NCI-H187 (cell line): ENCODE measurements around the gene MSI1.

Experiments used
- DNase-seq, 2 experiments: peaks; one replicate each; lab custom pipeline; 2025; lab: John Stamatoyannopoulos, UW

The MSI1 gene

DNA sequence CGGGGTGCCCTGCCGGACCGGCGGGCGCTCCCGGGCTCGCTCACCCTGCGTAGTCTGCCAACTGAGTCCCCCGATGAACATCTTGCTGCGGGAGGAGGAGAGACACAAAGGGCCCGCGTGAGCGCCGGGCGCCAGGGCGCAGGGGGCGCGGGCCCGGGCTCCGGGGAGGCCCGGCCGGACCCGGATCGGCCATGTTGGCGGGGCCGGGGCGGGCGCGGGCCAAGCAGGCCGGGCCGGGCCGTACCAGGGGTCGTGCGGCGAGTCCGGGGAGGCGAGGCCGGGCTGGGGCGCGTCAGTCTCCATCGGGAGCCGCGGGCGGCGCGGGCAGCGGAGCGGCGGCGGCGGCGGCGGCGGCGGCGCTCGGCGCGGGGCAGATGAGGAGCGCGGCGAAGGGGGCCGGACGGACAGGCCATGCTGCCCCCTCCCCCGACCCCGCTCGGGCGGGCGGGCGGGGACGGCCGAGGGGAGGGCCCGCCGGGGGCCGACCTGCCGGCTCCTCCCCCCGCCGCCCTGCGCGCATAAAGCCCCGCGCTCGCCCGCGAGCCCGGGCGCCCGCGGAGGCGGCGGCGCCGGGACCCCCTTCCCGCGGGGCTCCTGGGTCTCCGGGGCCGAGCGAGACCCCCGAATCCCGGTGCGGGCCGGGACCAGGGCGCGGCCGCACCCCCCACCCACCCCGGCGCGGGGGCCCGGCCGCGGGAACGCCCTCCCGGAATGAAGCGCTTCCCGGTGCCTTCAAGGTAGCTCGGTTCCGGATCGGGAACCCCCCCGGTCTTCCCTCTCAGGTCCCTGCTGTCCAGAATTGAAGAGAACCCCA is at the start of gene MSI1:
Gene MSI1 (minus strand): TSS at position 376 of the 814 bp plus-strand sequence. CDS start 73 bp downstream, at position 303.
- peak in 1 of 2 experiments; percentile 15 for DNase-seq

DNA sequence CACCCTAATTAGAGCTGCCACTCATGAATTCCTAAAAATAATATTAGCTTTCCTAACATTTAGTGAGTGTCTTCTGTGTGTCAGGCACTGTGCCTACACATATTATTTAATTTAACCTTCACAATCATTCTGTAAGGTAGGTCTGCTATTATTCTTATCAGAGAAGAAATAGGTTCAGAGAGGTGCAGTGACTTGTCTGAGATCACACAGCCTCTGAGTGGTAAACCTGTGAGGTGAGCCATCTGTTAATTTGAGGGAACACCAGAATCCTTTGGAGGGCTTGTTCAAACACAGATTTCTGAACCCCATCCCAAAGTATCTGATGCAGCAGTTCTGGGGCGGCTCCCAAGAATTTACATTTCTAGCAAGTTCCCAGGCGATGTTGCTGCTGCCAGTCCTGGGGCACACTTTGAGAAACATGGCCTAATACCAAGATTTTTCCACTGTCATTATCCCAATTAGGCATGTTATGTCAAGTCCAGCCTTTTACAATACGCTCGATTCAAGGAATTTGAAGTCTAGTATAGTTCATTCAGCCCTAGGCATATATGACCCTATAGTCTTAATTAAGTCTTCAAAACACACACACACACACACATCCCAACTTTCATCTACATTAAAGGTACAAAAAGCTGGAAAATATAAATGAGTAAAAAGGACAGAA is 49.1 kb upstream of the MSI1 start:
- DNase-seq: no peak

- DNase-seq: no peak
Observed at GRCh38 chr12:120416490-120417216, 47.7 kb upstream of the MSI1 start.

- no peak for DNase-seq
Observed at GRCh38 chr12:120413901-120414695, 45.1 kb upstream of the MSI1 start.

GRCh38 chr12:120412421-120412820 is 43.5 kb upstream of the MSI1 start:
- DNase-seq: no peak

GRCh38 chr12:120408771-120409170 is 39.8 kb upstream of the MSI1 start:
- DNase-seq: no peak

- no peak for DNase-seq
Observed at GRCh38 chr12:120406553-120406952, 37.6 kb upstream of the MSI1 start.

GRCh38 chr12:120406069-120406468 is 37.1 kb upstream of the MSI1 start:
- DNase-seq: no peak

DNA sequence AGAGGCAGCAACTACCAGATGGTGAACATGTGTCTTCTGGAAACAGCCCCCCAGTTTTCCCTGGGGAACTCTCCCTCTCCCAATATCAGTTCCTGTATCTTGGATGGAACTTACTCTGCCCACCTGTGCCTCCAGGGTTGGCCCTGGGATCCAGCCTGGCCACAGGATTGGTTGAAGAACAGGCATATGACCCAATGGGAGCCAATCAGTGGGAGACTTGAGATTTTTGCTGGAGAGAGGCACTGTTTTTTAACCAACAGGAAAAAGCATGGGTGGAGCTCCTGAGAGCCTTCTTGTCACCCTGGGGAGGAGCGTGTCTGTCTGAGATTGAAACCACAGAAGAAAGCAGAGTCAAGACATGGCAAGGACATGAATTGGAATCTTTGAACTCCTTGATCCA is 35.3 kb upstream of the MSI1 start:
- no peak for DNase-seq

- no peak for DNase-seq
Observed at GRCh38 chr12:120403869-120404268, 34.9 kb upstream of the MSI1 start.

DNA sequence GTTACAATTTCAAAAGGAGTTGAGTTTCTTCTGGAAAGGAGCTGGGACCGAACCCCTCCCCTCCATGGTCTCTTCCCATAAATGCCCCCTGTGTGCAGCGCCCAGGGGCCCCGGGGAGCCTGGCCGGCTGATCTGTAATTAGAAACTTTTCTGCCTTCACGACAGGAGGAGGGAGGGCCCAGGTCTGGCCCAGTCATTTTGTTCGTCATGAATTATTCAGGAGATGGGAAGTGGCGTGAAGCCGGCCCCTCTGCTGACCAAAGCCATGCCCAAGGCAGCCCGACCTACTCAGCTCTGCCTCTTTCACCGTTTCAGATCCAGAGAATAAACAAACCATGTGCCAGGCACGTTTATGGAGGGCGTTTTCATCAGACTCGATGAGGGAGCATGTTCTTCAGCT is 33.3 kb upstream of the MSI1 start:
- no peak for DNase-seq

DNA sequence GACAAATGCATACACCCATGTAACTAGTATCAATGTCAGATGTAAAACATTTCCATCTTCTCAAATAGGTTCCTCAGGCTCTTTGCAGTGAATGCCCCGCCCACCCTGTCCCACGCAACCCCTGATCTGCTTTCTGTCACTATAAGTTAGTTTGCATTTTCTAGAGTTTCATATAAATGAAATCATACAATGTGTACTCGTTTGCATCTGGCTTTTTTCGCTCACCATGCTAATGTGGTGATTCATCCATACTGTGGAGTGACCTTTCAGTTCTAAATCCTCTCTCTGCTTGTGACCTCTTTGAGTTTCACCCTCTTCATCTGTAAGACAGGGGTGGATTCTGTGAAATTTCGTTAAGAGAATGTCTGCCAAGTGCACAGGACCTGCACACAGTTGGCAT is 30.6 kb upstream of the MSI1 start:
- DNase-seq: no peak

DNA sequence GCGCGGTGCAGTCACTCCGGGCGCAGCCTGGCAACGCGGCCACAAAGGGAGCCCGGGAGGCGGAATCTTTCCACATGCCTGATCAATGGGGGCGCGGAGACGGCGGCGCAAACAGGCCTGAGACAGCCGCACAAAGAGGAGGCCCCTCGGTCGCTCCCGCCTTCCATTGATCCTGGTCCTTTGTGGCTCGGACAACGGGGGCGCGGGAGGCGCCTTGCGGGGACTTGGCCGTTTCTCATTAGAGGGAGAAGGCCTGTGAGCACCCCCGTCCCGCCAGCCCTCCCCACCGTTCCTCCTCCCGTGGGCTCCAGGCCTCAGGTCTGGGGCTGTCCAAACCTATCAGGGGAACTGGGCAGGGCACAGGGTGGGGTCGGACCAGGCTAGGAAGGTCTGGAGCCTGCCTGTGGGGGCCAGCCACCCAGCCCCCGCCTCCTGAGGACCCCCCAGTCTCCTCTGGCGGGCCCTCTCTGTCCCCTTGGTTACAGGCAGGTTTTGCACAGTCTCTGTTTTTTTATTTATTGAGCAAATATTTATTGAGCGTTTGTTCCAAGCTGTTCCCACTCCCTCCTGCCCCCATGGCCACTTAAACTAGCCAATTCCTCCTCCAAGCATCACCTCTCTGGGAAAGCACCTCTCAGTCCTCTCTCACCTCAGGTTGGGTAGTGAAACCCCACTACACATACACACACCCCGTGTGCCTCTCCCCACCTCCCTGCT is 29.0 kb upstream of the MSI1 start:
- no peak for DNase-seq

DNA sequence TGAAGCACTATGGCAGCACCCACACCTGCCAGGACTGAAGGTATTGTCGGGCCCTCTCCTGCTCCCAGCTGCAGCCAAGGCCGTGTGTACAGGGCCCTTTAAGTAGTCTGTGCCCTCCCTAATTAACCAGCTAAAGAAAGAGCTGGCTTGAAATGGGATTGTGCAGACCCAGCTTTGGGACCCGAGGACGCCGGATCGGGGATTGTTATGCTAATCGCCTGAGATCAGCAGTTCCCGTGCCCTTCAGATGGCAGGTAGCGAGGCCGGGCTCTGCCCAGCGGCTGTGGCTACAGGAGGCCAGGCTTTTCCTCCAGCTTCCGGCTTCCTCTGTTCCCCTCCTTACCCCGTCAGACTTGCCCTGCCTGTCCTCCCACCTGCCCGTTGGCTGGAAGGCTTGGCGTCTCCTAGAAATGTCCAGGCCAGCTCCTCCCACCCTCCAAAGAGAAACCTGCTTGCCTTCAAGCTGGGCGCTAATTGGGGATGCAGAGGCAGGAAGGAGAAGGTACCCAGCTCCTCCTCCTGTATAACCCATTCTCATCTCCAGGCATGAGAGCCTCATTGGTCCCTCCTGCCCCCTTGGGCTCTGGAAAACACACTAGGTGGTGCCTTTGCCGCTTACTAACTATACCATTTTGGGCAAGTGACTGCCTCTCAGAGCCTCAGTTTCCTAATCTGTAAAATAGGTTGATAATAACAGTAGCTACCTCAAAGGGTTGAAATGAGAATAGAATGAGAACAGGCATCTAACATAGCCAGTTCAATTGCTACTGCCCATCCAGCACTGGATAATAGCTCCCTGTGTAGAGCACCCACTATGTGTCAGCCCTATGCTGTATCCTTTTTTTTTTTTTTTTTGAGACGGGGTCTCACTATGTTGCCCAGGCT is 25.8 kb upstream of the MSI1 start:
- DNase-seq: peak; percentile 35 to 58

DNA sequence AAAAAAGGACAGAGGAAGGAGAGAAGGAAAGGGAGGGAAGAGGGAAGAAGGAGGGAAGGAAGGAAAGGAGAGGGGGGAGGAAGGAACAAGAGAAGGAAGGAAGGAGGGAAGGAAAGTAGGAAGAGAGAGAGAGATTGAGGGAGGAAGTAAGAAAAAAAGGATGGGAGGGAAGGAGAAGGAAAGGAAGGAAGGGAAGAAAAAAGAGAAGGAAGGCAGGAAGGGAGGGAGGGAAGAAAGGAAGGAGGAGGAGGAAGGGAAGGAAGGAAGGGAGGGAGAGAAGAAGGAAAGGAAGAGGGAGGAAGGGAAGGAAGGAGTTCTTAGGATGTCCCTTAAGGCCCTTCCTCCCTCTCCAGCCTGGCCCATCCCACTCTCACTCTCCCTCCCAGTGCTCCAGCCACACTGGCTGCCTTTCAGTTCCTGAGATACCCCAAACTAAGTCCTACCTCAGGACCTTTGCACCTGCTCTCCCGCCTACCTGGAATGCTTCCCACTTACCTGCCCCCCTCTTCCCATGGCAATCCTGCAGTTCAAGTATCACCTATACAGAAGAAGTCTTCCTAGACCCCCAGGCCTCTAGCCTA is 21.7 kb upstream of the MSI1 start:
- DNase-seq: no peak

DNA sequence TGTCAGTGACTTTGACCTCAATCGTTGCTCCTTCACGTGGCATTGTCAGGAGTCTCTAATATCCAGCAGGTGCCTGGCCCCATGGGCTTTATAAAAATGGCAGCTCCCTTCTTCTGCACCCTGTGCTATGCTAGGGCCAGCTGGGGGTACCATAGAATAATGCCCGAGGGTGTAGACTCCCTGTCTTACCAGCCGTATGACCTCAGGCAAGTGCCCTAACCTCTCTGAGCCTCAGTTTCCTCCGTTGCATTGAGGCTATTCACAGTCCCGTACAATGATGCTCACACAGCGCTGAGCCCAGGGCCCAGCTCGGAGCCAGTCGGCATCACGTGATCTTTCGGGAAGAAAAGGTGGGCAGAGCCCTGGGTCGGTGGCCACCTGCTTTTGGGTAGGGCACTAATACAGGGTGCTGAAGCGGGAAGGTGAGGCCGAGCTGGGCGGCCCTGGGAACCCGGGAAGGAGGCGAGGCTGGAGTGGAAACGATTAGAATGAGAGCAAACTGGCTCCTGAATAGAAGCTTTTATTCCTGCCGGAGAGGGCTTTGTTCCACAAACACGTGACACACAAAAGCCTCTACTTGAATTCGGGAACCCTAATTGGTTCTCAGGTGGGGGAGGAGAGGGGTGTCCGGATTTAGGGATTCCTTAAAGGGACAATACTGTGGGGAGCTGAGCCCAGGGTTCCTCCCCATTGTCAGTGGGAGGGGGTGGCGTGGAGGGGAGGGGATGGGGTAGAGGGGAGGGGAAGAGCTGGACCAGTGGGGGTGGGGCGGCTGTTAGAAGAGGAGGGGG is 19.9 kb upstream of the MSI1 start:
- DNase-seq: peak; percentile 28 to 47

- no peak for DNase-seq
Observed at GRCh38 chr12:120381752-120382419, 12.9 kb upstream of the MSI1 start.

DNA sequence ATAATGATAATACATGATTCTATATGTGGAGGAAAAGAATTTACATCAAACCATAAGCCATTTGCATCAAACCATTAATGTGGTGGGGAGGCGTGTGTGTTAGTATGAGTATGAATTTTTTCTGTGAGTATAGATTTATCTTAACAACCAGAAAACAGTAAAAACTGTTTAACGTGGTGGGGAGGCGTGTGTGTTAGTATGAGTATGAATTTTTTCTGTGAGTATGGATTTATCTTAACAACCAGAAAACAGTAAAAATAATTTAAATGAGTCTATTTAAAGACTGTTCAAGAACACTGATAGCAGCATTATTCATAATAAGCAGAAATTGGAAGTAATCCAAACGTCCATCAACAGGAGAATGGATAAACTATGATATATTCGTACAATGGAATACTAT is 9.1 kb upstream of the MSI1 start:
- DNase-seq: no peak

- no peak for DNase-seq
Observed at GRCh38 chr12:120377611-120378010, 8.6 kb upstream of the MSI1 start.
